Measurements from ENCODE around the gene TMEM179.

The TMEM179 gene

DNA sequence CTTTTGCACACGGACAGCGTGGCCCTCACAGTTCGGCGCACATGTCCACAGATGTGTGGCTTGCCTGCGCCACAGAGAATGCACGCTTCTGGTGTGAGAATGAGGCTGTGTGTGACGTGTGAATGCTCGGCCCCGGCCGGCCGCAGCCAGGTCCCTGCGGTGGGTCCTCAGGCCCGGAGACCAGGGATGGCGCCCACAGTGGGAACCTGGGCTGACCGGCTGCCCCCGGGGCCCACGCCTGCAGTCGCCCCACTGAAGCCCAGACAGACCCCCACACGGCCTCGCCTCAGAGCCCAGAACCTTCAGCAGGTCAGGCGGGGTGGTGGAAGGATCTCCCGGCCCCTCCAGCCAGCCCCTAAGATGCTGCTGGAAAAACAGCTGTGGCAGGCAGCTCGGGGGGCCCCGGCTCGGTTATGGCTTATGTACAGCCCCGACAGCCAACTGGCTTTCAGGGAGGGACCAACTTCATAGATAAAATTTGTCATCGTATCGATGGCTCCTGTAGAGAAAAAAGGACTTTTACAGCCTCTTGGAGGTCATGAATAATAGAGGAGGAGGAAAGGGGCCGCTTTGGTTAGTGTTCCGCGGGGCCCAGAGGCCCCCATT is 29.5 kb downstream of the TMEM179 start:
- intact Hi-C loops (cut with DNase I; ENCODE audit: low total_unique reads): no loop called here

GRCh38 chr14:104574536-104574935 is 30.0 kb downstream of the TMEM179 start:
- H3K4me1 ChIP-seq: peaks cover 0 to 15% (median 10%) of the 10 kb centered on the region in 4 donors
- H3K4me3 ChIP-seq: no peak overlapping the region
- no peak for TF ChIP-seq CTCF (IDR thresholded peaks at IDR 0.05)
- no peaks in the 10 kb centered on the region for H3K36me3 ChIP-seq
- intact Hi-C loops (cut with DNase I; ENCODE audit: low total_unique reads): no loop called here
- H3K27me3 ChIP-seq: peaks cover 0 to 67% of the 10 kb centered on the region in 2 donors
- no peak overlapping the region for H3K27ac ChIP-seq
- H3K9me3 ChIP-seq: no peaks in the 10 kb centered on the region
- DNase-seq: no peak

More for the DNA sequence above, 29.5 kb downstream of the TMEM179 start:
- no peak overlapping the region for H3K27ac ChIP-seq
- no peaks in the 10 kb centered on the region for H3K9me3 ChIP-seq
- H3K36me3 ChIP-seq: no peaks in the 10 kb centered on the region
- peaks cover 0 to 67% of the 10 kb centered on the region in 2 donors for H3K27me3 ChIP-seq
- no peak for DNase-seq
- TF ChIP-seq CTCF (IDR thresholded peaks at IDR 0.05): no peak
- peaks cover 0 to 21% (median 15%) of the 10 kb centered on the region in 4 donors for H3K4me1 ChIP-seq
- no peak overlapping the region for H3K4me3 ChIP-seq

- Histone ChIP-seq H3K27ac (no peak overlapping the region), H3K27me3 (peaks cover 0 to 68% of the 10 kb centered on the region in 2 donors), H3K36me3 (no peaks in the 10 kb centered on the region), H3K4me1 (peaks cover 0 to 9% (median 4%) of the 10 kb centered on the region in 4 donors), H3K9me3 (no peaks in the 10 kb centered on the region), H3K4me3 (no peak overlapping the region)
- TF ChIP-seq CTCF (IDR thresholded peaks at IDR 0.05): no peak
- intact Hi-C loops (cut with DNase I; ENCODE audit: low total_unique reads): no loop called here
- DNase-seq: no peak
Observed at GRCh38 chr14:104573930-104574329, 30.6 kb downstream of the TMEM179 start.

- TF ChIP-seq CTCF (IDR thresholded peaks at IDR 0.05): no peak
- no peak overlapping the region for H3K4me3 ChIP-seq
- no peaks in the 10 kb centered on the region for H3K36me3 ChIP-seq
- H3K27me3 ChIP-seq: peaks cover 0 to 67% of the 10 kb centered on the region in 2 donors
- peaks cover 0 to 5% (median under 1%) of the 10 kb centered on the region in 4 donors for H3K4me1 ChIP-seq
- no peaks in the 10 kb centered on the region for H3K9me3 ChIP-seq
- DNase-seq: no peak
- H3K27ac ChIP-seq: no peak overlapping the region
- intact Hi-C loops (cut with DNase I; ENCODE audit: low total_unique reads): no loop called here
Observed at GRCh38 chr14:104572668-104573067, 31.9 kb downstream of the TMEM179 start.

DNA sequence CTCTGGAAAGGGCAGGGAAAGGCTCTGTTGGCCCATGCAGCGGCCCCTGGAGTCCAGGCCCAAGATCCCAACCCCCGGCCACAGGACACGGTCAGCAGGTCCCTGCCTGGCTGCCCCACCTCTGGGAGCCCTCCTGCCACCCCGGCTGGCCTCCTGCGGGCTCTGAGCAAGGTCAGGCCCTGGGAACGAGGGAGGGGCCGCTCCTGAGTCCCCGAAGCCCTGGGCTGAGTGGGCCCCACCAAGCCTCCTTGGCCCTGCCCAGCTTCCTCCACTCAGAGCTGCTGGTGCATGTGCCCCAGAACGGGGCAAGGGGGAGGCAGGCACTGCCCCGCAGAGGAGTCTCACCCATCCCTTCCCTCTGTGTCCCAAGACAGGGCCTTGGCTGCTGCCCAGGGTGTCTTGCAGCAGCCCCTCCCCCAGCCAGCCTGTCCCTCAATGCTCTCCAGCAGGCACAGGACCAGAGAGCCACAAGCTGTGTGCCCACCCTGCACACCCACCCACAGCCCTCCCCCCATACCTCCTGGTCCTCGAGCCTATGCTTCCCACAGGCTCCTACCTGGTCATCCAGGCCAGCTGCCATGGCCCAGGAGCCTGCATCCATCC is 32.4 kb downstream of the TMEM179 start:
- Histone ChIP-seq H3K9me3 (no peaks in the 10 kb centered on the region), H3K36me3 (no peaks in the 10 kb centered on the region), H3K4me1 (peaks cover 0 to 4% (median 0%) of the 10 kb centered on the region in 4 donors), H3K27ac (no peak overlapping the region), H3K27me3 (peaks cover 0 to 67% of the 10 kb centered on the region in 2 donors), H3K4me3 (no peak overlapping the region)
- no peak for DNase-seq
- no peak for TF ChIP-seq CTCF (IDR thresholded peaks at IDR 0.05)
- intact Hi-C loops (cut with DNase I; ENCODE audit: low total_unique reads): no loop called here
